NCI-H748 (cell line): Measurements from ENCODE around the gene IL20RB.
"Not testable (repeated sequence)": the region's sequence is repeated elsewhere in the genome, so short reads cannot be mapped to it uniquely, and the experiment has no call there.

Experiments used
- DNase-seq: peaks from one replicate; lab custom pipeline; 2025; ENCODE audit not compliant: unreplicated experiment; lab: John Stamatoyannopoulos, UW

IL20RB gene

DNA sequence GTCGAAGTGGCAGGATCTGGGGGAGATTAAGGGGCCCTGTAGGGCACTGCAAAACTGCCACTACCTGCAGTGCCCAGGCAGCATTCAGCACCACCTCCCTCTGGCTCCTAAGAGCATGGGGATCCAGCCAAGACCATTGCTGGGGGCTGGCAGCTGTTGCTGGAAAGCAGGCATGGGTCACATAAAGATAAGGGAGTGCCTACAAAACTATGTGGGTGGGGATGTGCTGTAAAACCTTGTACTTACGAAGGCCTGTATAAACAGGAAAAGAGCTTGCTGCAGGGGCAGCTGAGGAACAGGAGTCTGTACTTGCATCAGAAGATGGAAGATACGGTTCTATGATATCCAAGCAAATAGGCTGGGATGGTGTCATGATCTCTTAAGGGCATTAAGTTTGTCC is 27.1 kb downstream of the IL20RB start:
- DNase-seq: no peak

- not testable (repeated sequence) for DNase-seq
Observed at GRCh38 chr3:136987398-136987980, 29.7 kb downstream of the IL20RB start.

DNA sequence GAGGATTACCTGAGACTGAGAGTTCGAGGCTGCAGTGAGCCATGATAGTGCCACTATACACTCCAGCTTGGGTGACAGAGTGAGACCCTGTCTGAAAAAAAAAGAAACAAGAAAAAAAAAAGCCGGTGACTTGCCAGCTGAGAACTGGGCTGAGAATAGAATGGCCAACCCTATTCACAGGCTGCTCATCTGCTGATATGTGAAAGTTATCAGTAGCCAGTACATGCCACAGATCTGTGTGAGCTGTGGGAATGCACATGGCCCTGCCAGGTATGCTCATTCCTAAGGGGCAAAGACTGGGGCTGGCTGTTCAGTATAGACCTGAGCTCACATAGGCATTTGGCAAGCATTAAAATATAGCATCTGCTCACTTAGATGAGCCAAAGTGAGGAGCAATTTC is 30.9 kb downstream of the IL20RB start:
- DNase-seq: no peak

DNA sequence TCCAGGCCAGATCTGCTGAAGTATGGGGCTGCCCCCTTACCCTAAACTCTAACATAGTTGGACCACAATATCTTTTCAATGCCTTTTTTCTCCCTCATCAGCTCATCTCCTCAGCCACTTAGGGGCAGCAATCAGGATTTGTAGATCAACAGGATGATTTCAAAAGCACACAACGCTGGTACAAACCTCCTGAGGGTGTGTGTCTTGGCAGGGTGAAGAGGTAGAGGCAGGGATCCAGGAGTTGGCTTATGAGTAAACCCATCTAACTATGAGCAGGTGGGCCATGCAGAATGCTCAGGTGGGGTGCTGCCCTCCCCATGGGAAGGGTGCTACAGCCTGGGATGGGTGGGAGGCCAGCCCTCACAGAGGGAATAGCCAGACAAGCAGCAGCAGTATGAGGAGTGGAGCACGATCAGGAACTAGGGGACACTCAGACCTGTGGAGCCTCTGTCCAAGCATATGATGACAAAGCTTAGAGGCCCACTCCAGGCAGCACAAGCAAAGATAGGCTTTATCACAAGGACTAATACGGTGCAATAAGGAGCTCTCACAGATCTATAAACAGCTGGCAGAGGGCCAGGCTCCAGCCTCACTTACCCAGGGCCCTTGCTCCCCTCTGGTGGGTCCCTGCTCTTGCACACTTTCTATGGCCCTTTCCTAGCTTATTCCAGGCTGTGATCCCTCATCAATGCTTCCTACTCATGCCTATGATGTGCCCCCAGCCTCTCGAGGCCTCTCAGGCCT is 32.2 kb downstream of the IL20RB start:
- no peak for DNase-seq

GRCh38 chr3:136990826-136991225 is 33.0 kb downstream of the IL20RB start:
- no peak for DNase-seq

GRCh38 chr3:136992115-136992514 is 34.3 kb downstream of the IL20RB start:
- no peak for DNase-seq

- DNase-seq: no peak
Observed at GRCh38 chr3:136994772-136995516, 37.2 kb downstream of the IL20RB start.

DNA sequence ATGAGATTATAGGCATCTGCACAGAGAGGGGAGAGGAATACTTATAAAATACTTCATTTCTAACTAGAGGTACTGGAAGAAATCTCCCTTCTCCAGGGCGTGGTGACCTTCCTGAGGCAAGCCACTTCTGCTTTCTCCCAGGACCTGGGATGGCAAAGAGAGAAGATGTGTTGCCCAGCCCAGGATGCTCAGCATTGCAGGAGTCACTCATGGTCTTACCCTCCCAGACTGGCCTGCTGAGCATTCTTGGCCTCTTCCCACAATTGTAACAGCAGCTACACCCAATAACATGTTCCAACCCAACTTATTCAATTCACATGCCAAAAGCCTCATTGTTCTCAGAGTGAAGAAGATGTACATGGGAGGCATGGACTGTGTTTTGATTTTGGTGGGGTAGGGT is 37.9 kb downstream of the IL20RB start:
- DNase-seq: no peak

- no peak for DNase-seq
Observed at GRCh38 chr3:137000039-137000438, 42.3 kb downstream of the IL20RB start.

GRCh38 chr3:137007376-137007775 is 49.6 kb downstream of the IL20RB start:
- DNase-seq: not testable (repeated sequence)

GRCh38 chr3:137008131-137008530 is 50.3 kb downstream of the IL20RB start:
- no peak for DNase-seq

DNA sequence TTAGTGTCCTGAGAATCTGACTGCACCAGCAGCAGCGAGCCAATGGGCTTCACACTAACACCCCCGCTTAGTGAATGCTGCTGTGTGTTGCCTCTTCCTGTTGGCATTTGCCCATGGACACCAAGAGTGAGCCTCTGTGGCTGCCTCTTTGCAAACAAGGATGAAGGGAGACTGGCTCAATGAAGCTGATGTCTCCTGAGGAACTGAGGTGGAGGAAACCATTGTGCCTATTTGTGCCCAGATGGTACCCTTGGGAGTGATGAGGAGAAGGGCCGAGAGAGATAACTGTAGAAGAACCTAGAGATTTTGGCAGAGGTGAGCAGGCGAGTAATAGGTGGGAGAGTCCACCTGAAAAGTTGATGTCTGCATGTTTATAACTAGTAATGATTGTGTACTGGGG is 51.2 kb downstream of the IL20RB start:
- no peak for DNase-seq

- DNase-seq: no peak
Observed at GRCh38 chr3:137010137-137010536, 52.4 kb downstream of the IL20RB start.

GRCh38 chr3:137011153-137011552 is 53.4 kb downstream of the IL20RB start:
- DNase-seq: no peak

DNA sequence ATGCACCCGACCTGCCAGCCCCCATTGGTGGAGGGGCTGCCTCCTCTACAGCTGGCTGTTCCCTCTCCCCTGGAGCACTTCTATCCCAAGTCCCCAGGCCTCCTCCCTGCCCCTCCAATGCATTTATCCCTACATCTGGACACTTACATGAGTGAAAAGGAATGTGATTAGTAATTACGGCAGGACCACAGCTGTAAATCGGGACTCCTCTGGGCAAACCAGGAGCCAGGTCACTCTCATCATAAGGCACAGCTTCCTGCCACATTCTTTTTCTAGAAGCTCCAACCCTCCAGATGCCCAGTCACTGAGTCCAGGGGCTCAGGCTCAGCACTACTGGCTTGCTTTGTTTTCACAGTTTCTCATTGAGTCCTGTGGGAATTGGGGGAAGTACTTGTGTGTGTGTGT is 54.3 kb downstream of the IL20RB start:
- no peak for DNase-seq

- peak; percentile 76 for DNase-seq
Observed at GRCh38 chr3:137013951-137014688, 56.3 kb downstream of the IL20RB start.

- DNase-seq: not testable (repeated sequence)
Observed at GRCh38 chr3:137017316-137017715, 59.5 kb downstream of the IL20RB start.

DNA sequence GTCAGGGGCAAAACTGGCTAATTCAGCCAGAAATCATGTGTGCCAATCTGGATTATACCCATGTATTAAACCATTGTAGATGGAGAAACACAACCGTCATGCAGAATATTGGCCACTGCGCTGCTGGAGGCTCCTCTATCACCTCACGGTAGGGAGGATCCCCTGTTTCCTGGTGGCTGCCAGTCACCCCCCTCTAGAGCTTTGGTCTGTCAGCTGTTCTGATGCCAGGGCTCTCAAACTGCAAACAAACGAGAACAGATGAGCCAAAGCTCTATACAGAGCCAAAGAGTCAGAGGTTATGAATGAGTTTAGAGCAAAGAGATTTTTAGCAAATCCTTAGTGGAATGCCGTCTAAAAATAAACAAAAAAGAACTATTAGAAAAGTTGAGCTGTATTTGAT is 62.5 kb downstream of the IL20RB start:
- no peak for DNase-seq

GRCh38 chr3:137020888-137021287 is 63.1 kb downstream of the IL20RB start:
- DNase-seq: no peak

- no peak for DNase-seq
Observed at GRCh38 chr3:137024348-137024747, 66.6 kb downstream of the IL20RB start.

GRCh38 chr3:137026701-137027100 is 68.9 kb downstream of the IL20RB start:
- no peak for DNase-seq
